HG02981 (cell line): ENCODE measurements around the gene MAGEA4.

ENCODE experiments used
- ATAC-seq: cut with Tn5 transposase; IDR thresholded peaks from one replicate; pipeline ENCODE4 v1.9.1; 2021; ENCODE audit warnings: mild to moderate bottlenecking, moderate library complexity; ENCODE audit not compliant: unreplicated experiment

MAGEA4 gene

GRCh38 chrX:151922692-151923091 lies 10.0 kb downstream of the MAGEA4 start:
- ATAC-seq, result no peak

GRCh38 chrX:151923648-151924047 lies 11.0 kb downstream of the MAGEA4 start:
- ATAC-seq, result no peak

- no peak for ATAC-seq
Observed at GRCh38 chrX:151929126-151929525, 16.4 kb downstream of the MAGEA4 start.

- no peak for ATAC-seq
Observed at GRCh38 chrX:151935358-151935757, 22.7 kb downstream of the MAGEA4 start.

GRCh38 chrX:151938172-151938571 lies 25.5 kb downstream of the MAGEA4 start:
- no peak for ATAC-seq

GRCh38 chrX:151954730-151955129 lies 42.0 kb downstream of the MAGEA4 start:
- no peak for ATAC-seq

GRCh38 chrX:151958101-151958500 lies 45.4 kb downstream of the MAGEA4 start:
- ATAC-seq, result no peak

GRCh38 chrX:151962034-151962433 lies 49.3 kb downstream of the MAGEA4 start:
- ATAC-seq, result no peak

- ATAC-seq, result no peak
Observed at GRCh38 chrX:151966236-151966635, 53.5 kb downstream of the MAGEA4 start.

GRCh38 chrX:151970027-151970426 lies 57.3 kb downstream of the MAGEA4 start:
- ATAC-seq, result no peak

GRCh38 chrX:151970661-151971060 lies 58.0 kb downstream of the MAGEA4 start:
- ATAC-seq, result no peak

GRCh38 chrX:151973060-151973661 lies 60.5 kb downstream of the MAGEA4 start:
- no peak for ATAC-seq

- ATAC-seq, result no peak
Observed at GRCh38 chrX:151973851-151974335, 61.2 kb downstream of the MAGEA4 start.
